A673 (cell line): ENCODE data around the gene CCSER1.

Experiments used
- EZH2 ChIP-seq: fragments of 200-600 bp; sonication (generic); IDR thresholded peaks from 2 replicates; pipeline ENCODE4 v1.6.1; 2017; ENCODE audit warnings: borderline replicate concordance, low read depth, mild to moderate bottlenecking, mixed read lengths, antibody characterized with exemption, low read length; ENCODE audit not compliant: poor library complexity, severe bottlenecking
- TF ChIP-seq, protein P1 (sequence below): fragments of 300-800, 200-600 bp; sonication (generic); conservative IDR thresholded peaks from 2 replicates; pipeline ENCODE4 v1.5.1; 2017; ENCODE audit warnings: low read depth, mild to moderate bottlenecking, antibody characterized with exemption, low read length, moderate library complexity, mixed read lengths

- TF ChIP-seq, protein P1, sequence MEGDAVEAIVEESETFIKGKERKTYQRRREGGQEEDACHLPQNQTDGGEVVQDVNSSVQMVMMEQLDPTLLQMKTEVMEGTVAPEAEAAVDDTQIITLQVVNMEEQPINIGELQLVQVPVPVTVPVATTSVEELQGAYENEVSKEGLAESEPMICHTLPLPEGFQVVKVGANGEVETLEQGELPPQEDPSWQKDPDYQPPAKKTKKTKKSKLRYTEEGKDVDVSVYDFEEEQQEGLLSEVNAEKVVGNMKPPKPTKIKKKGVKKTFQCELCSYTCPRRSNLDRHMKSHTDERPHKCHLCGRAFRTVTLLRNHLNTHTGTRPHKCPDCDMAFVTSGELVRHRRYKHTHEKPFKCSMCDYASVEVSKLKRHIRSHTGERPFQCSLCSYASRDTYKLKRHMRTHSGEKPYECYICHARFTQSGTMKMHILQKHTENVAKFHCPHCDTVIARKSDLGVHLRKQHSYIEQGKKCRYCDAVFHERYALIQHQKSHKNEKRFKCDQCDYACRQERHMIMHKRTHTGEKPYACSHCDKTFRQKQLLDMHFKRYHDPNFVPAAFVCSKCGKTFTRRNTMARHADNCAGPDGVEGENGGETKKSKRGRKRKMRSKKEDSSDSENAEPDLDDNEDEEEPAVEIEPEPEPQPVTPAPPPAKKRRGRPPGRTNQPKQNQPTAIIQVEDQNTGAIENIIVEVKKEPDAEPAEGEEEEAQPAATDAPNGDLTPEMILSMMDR, result no peak
- no peak for TF ChIP-seq EZH2
Observed at GRCh38 chr4:90457817-90458216, 330.6 kb downstream of the CCSER1 start.
